Activated CD4-positive, alpha-beta memory T cell treated with anti-CD3 and anti-CD28 coated beads for 36 hours (primary cell): ENCODE measurements around the gene GORASP1. TPM values are rescaled to one million over a fixed set of nuclear protein-coding genes. Genes with fewer than 3 reads are reported as not detected.
A peak's percentile ranks its signal among the peaks of the same experiment; 100 is the strongest.

ENCODE experiments used
- CTCF ChIA-PET: fragments of 350-600 bp; sonication (Branson Sonifier 250); formaldehyde crosslinking; loops from one replicate; lab custom pipeline; 2021; ENCODE audit warnings: antibody characterized with exemption, inconsistent platforms; lab: Charles Lee
- POLR2A ChIA-PET: fragments of 350-600 bp; sonication (Branson Sonifier 250); formaldehyde crosslinking; loops from one replicate; lab custom pipeline; 2021; ENCODE audit warnings: antibody characterized with exemption; lab: Charles Lee
- DNase-seq: peaks from one replicate; pipeline ENCODE4 v3.0.0-alpha.2; 2020
- H3K27ac Mint-ChIP-seq: one replicate; pipeline ENCODE4 v1.8.0; 2021; ENCODE audit warnings: mixed read lengths
- H3K27me3 Mint-ChIP-seq: one replicate; pipeline ENCODE4 v1.8.0; 2021; ENCODE audit warnings: mixed read lengths
- H3K36me3 Mint-ChIP-seq: one replicate; pipeline ENCODE4 v1.8.0; 2021; ENCODE audit warnings: mixed read lengths
- H3K4me1 Mint-ChIP-seq: one replicate; pipeline ENCODE4 v1.8.0; 2021; ENCODE audit warnings: low read depth, mixed read lengths
- H3K4me3 Mint-ChIP-seq: one replicate; pipeline ENCODE4 v1.8.0; 2021; ENCODE audit warnings: mild to moderate bottlenecking, mixed read lengths
- H3K9me3 Mint-ChIP-seq: one replicate; pipeline ENCODE4 v1.8.0; 2021; ENCODE audit warnings: mixed read lengths
- intact Hi-C: fragments of 100-400 bp; cut with micrococcal nuclease; formaldehyde crosslinking; loops from one replicate; pipeline ENCODE4 v1.15.1; 2023
- total RNA-seq, 2 experiments: library from RNA; stranded (reverse); gene quantifications; one replicate each; pipeline ENCODE4 v1.2.3, GENCODE V29; 2021

The GORASP1 gene
- total RNA-seq, 2 experiments from 2014 or later: 32.7 to 34.1 TPM

GRCh38 chr3:39106281-39106811 lies 1.1 kb downstream of the GORASP1 start:
- Mint-ChIP-seq H3K9me3 (no peaks in the 10 kb centered on the region), H3K4me1 (peaks cover 45% of the 10 kb centered on the region), H3K36me3 (no peaks in the 10 kb centered on the region), H3K27me3 (no peaks in the 10 kb centered on the region), H3K4me3 (peak overlapping the region; percentile 81), H3K27ac (peak overlapping the region; percentile 69)
- ChIA-PET POLR2A (interaction anchor here (0.6 to 1.5 kb wide), 3 partner anchors 12 to 300 kb away, joined by 3 to 6 read pairs (median 3); partner anchors contain the start of gene RPSA), CTCF (interaction anchor here (0.8 to 7.5 kb wide), 6 partner anchors 13 to 185 kb away, joined by 3 to 57 read pairs (median 6); no protein-coding TSS in a partner anchor)
- no peak for DNase-seq
- intact Hi-C loops: loop anchor here (2.0 kb wide), 2 partner anchors 56 to 74 kb away; partner anchors contain the start of gene SCN11A

GRCh38 chr3:39105687-39106063 lies 1.8 kb downstream of the GORASP1 start:
- H3K27me3 Mint-ChIP-seq: no peaks in the 10 kb centered on the region
- no peaks in the 10 kb centered on the region for H3K36me3 Mint-ChIP-seq
- peak overlapping the region; percentile 9 for H3K27ac Mint-ChIP-seq
- intact Hi-C loops: loop anchor here (2.0 kb wide), 2 partner anchors 55 to 75 kb away; partner anchors contain the start of gene SCN11A
- peak overlapping the region; percentile 81 for H3K4me3 Mint-ChIP-seq
- H3K4me1 Mint-ChIP-seq: peaks cover 45% of the 10 kb centered on the region
- CTCF ChIA-PET: interaction anchor here (1.3 to 7.5 kb wide), 5 partner anchors 22 to 186 kb away, joined by 3 to 57 read pairs (median 9); no protein-coding TSS in a partner anchor
- DNase-seq: no peak
- POLR2A ChIA-PET: interaction anchor here (0.6 to 1.5 kb wide), 3 partner anchors 11 to 301 kb away, joined by 3 to 6 read pairs (median 3); partner anchors contain the start of gene RPSA
- no peaks in the 10 kb centered on the region for H3K9me3 Mint-ChIP-seq

- ChIA-PET CTCF (interaction anchor here (0.7 to 7.5 kb wide), 6 partner anchors 20 to 187 kb away, joined by 3 to 57 read pairs (median 9); no protein-coding TSS in a partner anchor), POLR2A (interaction anchor here (1.5 kb wide), 1 partner anchor 42 kb away, joined by 6 read pairs; no protein-coding TSS in a partner anchor)
- no peaks in the 10 kb centered on the region for H3K27me3 Mint-ChIP-seq
- intact Hi-C loops: no loop called here
- no peaks in the 10 kb centered on the region for H3K36me3 Mint-ChIP-seq
- peaks cover 45% of the 10 kb centered on the region for H3K4me1 Mint-ChIP-seq
- no peaks in the 10 kb centered on the region for H3K9me3 Mint-ChIP-seq
- H3K4me3 Mint-ChIP-seq: no peak overlapping the region
- peak overlapping the region; percentile 53 for H3K27ac Mint-ChIP-seq
- DNase-seq: no peak
Observed at GRCh38 chr3:39104961-39105686, 2.3 kb downstream of the GORASP1 start.

GRCh38 chr3:39103791-39104552 lies 3.5 kb downstream of the GORASP1 start:
- CTCF ChIA-PET: interaction anchor here (0.7 to 7.5 kb wide), 5 partner anchors 21 to 188 kb away, joined by 3 to 57 read pairs (median 9); no protein-coding TSS in a partner anchor
- POLR2A ChIA-PET: no interaction called here
- H3K27me3 Mint-ChIP-seq: no peaks in the 10 kb centered on the region
- peaks cover 44% of the 10 kb centered on the region for H3K4me1 Mint-ChIP-seq
- no peak overlapping the region for H3K4me3 Mint-ChIP-seq
- no peaks in the 10 kb centered on the region for H3K36me3 Mint-ChIP-seq
- no peak for DNase-seq
- H3K27ac Mint-ChIP-seq: no peak overlapping the region
- H3K9me3 Mint-ChIP-seq: no peaks in the 10 kb centered on the region
- intact Hi-C loops: no loop called here

- Mint-ChIP-seq H3K9me3 (no peaks in the 10 kb centered on the region), H3K27ac (peak overlapping the region; percentile 36), H3K27me3 (no peaks in the 10 kb centered on the region), H3K36me3 (no peaks in the 10 kb centered on the region), H3K4me1 (peaks cover 37% of the 10 kb centered on the region), H3K4me3 (no peak overlapping the region)
- POLR2A ChIA-PET: no interaction called here
- intact Hi-C loops: no loop called here
- CTCF ChIA-PET: interaction anchor here (0.8 to 7.5 kb wide), 3 partner anchors 14 to 189 kb away, joined by 3 to 57 read pairs (median 15); no protein-coding TSS in a partner anchor
- no peak for DNase-seq
Observed at GRCh38 chr3:39103324-39103693, 4.1 kb downstream of the GORASP1 start.

GRCh38 chr3:39102504-39103323 lies 4.7 kb downstream of the GORASP1 start:
- Mint-ChIP-seq H3K36me3 (no peaks in the 10 kb centered on the region), H3K9me3 (no peaks in the 10 kb centered on the region), H3K27ac (peak overlapping the region; percentile 36), H3K4me1 (peaks cover 31% of the 10 kb centered on the region), H3K4me3 (no peak overlapping the region), H3K27me3 (no peaks in the 10 kb centered on the region)
- intact Hi-C loops: no loop called here
- DNase-seq: no peak
- POLR2A ChIA-PET: no interaction called here
- CTCF ChIA-PET: interaction anchor here (0.8 to 7.5 kb wide), 4 partner anchors 14 to 189 kb away, joined by 3 to 57 read pairs (median 13); no protein-coding TSS in a partner anchor

GRCh38 chr3:39101022-39101689 lies 6.3 kb downstream of the GORASP1 start:
- intact Hi-C loops: loop anchor here (1.0 kb wide), 1 partner anchor 187 kb away; no protein-coding TSS in a partner anchor
- DNase-seq: peak; percentile 53
- peaks cover 4% of the 10 kb centered on the region for H3K36me3 Mint-ChIP-seq
- ChIA-PET POLR2A (no interaction called here), CTCF (interaction anchor here (0.6 to 2.8 kb wide), 8 partner anchors 78 to 277 kb away, joined by 3 to 15 read pairs (median 4); no protein-coding TSS in a partner anchor)
- no peaks in the 10 kb centered on the region for H3K9me3 Mint-ChIP-seq
- no peak overlapping the region for H3K27ac Mint-ChIP-seq
- no peak overlapping the region for H3K4me3 Mint-ChIP-seq
- H3K27me3 Mint-ChIP-seq: no peaks in the 10 kb centered on the region
- peaks cover 23% of the 10 kb centered on the region for H3K4me1 Mint-ChIP-seq

GRCh38 chr3:39100500-39100886 lies 6.9 kb downstream of the GORASP1 start:
- Mint-ChIP-seq H3K27ac (no peak overlapping the region), H3K36me3 (peaks cover 4% of the 10 kb centered on the region), H3K9me3 (no peaks in the 10 kb centered on the region), H3K4me3 (no peak overlapping the region), H3K4me1 (peaks cover 16% of the 10 kb centered on the region), H3K27me3 (no peaks in the 10 kb centered on the region)
- intact Hi-C loops: no loop called here
- CTCF ChIA-PET: interaction anchor here (1.0 to 1.7 kb wide), 4 partner anchors 91 to 278 kb away, joined by 3 to 11 read pairs (median 4); no protein-coding TSS in a partner anchor
- POLR2A ChIA-PET: no interaction called here
- no peak for DNase-seq

- H3K4me3 Mint-ChIP-seq: no peak overlapping the region
- no peak overlapping the region for H3K27ac Mint-ChIP-seq
- no peaks in the 10 kb centered on the region for H3K9me3 Mint-ChIP-seq
- intact Hi-C loops: no loop called here
- H3K36me3 Mint-ChIP-seq: peaks cover 8% of the 10 kb centered on the region
- CTCF ChIA-PET: interaction anchor here (1.0 kb wide), 1 partner anchor 192 kb away, joined by 3 read pairs; no protein-coding TSS in a partner anchor
- POLR2A ChIA-PET: no interaction called here
- peaks cover 11% of the 10 kb centered on the region for H3K4me1 Mint-ChIP-seq
- no peak for DNase-seq
- H3K27me3 Mint-ChIP-seq: no peaks in the 10 kb centered on the region
Observed at GRCh38 chr3:39099738-39100499, 7.5 kb downstream of the GORASP1 start.

GRCh38 chr3:39099242-39099641 lies 8.2 kb downstream of the GORASP1 start:
- no peak for DNase-seq
- no peak overlapping the region for H3K4me3 Mint-ChIP-seq
- ChIA-PET CTCF (no interaction called here), POLR2A (no interaction called here)
- no peak overlapping the region for H3K27ac Mint-ChIP-seq
- H3K36me3 Mint-ChIP-seq: peaks cover 11% of the 10 kb centered on the region
- peaks cover 9% of the 10 kb centered on the region for H3K4me1 Mint-ChIP-seq
- intact Hi-C loops: no loop called here
- no peaks in the 10 kb centered on the region for H3K9me3 Mint-ChIP-seq
- H3K27me3 Mint-ChIP-seq: no peaks in the 10 kb centered on the region
